Measurements from ENCODE around the gene KRTAP5-1. TPM values are rescaled to one million over a fixed set of nuclear protein-coding genes. Genes with fewer than 3 reads are reported as not detected.

The KRTAP5-1 gene
- total RNA-seq, 4 donors from 2014 or later = not detected

DNA sequence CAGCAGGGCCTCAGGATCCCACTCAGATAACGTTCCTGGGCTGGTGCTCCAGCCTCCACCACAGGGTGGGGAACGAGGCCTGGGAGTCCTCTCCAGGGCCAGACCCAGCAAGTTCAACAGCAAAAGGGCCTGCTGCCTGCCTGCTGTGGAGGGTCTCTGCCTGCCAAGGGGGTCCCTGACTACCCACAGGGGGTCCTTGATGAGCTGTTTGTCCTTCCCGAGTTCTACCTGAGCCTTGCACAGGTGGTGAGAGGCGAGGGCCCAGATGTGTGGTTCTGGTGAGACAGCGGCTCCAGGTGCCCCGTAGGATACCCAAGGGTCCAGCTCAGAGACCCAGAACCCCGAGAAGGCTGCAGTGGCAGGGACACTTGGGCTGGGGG lies 17.4 kb downstream of the KRTAP5-1 start:
- H3K36me3 ChIP-seq = no peaks in the 10 kb centered on the region
- in situ Hi-C loops (cut with MboI; ENCODE audit: low sequenced_read_pairs in 4 of 4) = no loop called here
- ATAC-seq = no peak
- no peak overlapping the region for H3K4me3 ChIP-seq
- intact Hi-C loops (cut with DNase I; ENCODE audit: low total_unique reads) = loop anchor here (5.0 kb wide), 1 partner anchor 180 kb away; no protein-coding TSS in a partner anchor
- H3K4me1 ChIP-seq = peaks cover 0 to 75% of the 10 kb centered on the region in 2 donors
- DNase-seq = no peak
- H3K27ac ChIP-seq = peak overlapping the region; percentile 57 to 91 (median 76)
- no peaks in the 10 kb centered on the region for H3K27me3 ChIP-seq
- no peaks in the 10 kb centered on the region for H3K9me3 ChIP-seq
- TF ChIP-seq, protein P1, sequence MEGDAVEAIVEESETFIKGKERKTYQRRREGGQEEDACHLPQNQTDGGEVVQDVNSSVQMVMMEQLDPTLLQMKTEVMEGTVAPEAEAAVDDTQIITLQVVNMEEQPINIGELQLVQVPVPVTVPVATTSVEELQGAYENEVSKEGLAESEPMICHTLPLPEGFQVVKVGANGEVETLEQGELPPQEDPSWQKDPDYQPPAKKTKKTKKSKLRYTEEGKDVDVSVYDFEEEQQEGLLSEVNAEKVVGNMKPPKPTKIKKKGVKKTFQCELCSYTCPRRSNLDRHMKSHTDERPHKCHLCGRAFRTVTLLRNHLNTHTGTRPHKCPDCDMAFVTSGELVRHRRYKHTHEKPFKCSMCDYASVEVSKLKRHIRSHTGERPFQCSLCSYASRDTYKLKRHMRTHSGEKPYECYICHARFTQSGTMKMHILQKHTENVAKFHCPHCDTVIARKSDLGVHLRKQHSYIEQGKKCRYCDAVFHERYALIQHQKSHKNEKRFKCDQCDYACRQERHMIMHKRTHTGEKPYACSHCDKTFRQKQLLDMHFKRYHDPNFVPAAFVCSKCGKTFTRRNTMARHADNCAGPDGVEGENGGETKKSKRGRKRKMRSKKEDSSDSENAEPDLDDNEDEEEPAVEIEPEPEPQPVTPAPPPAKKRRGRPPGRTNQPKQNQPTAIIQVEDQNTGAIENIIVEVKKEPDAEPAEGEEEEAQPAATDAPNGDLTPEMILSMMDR (IDR thresholded peaks at IDR 0.05 in 4 of 5, conservative IDR thresholded peaks at IDR 0.05 in 1 of 5) = peak in 1 of 5 experiments; percentile 26
- TF ChIP-seq POLR2A (IDR thresholded peaks at IDR 0.05) = peak; percentile 18 to 40

DNA sequence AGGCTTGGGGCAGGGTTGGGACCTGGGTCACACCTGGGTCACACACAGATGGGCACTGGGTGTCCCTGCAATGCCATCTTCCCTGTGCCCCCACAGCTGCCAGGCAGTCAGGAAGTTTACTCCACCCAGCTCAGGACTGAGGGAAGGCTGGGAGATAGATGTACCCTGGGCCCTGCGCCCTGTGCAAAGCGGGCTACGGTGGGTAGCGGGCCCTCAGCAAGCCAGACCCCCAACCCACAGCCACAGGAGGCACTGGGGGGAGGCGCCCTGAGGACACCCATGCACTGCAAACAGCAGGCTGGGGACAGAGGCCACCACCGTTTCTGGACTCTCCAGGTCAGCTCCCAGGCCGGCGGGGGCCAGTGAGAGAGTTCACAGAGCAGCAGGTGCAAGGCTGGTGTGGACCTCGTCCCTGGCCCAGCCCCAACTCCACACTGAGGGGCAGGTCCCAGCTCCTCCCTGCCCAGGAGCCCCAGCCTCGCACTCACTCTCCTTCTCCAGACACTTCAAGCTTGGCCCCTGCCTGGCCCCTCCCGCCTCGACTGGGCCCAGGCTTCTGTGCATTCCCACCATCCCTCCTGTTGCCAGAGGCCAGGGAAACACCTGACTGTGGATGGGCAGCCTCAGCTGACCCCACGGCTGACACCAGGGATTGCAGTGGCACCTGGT lies 17.9 kb downstream of the KRTAP5-1 start:
- no peaks in the 10 kb centered on the region for H3K9me3 ChIP-seq
- in situ Hi-C loops (cut with MboI; ENCODE audit: low sequenced_read_pairs in 4 of 4) = no loop called here
- TF ChIP-seq, protein P1 (IDR thresholded peaks at IDR 0.05 in 4 of 5, conservative IDR thresholded peaks at IDR 0.05 in 1 of 5) = no peak
- no peak for TF ChIP-seq POLR2A (IDR thresholded peaks at IDR 0.05)
- peak in 1 of 2 donors; percentile 14 for ATAC-seq
- peaks cover 0 to 74% of the 10 kb centered on the region in 2 donors for H3K4me1 ChIP-seq
- H3K36me3 ChIP-seq = no peaks in the 10 kb centered on the region
- H3K4me3 ChIP-seq = no peak overlapping the region
- H3K27ac ChIP-seq = peak overlapping the region; percentile 57 to 91 (median 76)
- intact Hi-C loops (cut with DNase I; ENCODE audit: low total_unique reads) = loop anchor here (5.0 kb wide), 1 partner anchor 180 kb away; no protein-coding TSS in a partner anchor
- H3K27me3 ChIP-seq = no peaks in the 10 kb centered on the region
- peak in 1 of 2 donors; percentile 63 for DNase-seq

DNA sequence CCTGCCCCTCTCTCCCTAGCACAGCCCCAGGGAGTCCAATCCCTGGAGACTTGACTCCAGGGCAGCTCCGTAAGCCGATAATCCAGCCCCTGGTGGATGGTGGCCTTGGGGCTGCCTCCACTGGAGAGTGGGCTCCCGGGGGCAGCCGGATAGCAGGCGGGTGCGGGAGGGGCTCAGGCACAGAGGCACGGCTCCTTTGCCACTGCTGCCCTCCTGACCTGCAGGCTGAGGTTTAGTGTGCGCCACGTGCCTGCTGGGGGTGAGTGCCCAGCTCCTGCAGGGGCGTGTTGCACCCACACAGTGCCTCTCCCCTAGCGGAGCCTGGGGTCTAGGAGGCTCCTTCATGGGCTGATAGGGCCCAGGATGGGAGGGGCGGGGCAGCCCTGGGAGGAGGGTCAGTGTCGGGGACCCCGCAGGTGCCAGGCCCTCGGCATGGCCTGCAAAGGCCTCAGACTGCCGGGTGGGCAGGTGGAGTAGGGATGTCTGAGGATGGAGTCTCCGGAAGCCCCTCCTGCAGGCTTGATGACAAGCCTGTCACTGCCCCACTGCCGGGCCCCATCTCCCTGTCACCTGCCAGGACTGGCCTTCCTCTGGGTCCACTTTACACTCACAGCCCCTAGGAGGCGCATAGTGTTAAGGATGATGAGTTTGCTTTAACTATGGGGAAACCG lies 18.6 kb downstream of the KRTAP5-1 start:
- peaks cover 0 to 74% of the 10 kb centered on the region in 2 donors for H3K4me1 ChIP-seq
- ATAC-seq (no peak), DNase-seq (no peak)
- no peak overlapping the region for H3K4me3 ChIP-seq
- in situ Hi-C loops (cut with MboI; ENCODE audit: low sequenced_read_pairs in 4 of 4) = no loop called here
- H3K27ac ChIP-seq = peak overlapping the region in 3 of 4 donors; percentile 67 to 91 (median 86)
- TF ChIP-seq POLR2A (IDR thresholded peaks at IDR 0.05) = no peak
- TF ChIP-seq, protein P1 (IDR thresholded peaks at IDR 0.05 in 4 of 5, conservative IDR thresholded peaks at IDR 0.05 in 1 of 5) = no peak
- H3K9me3 ChIP-seq = no peaks in the 10 kb centered on the region
- H3K27me3 ChIP-seq = no peaks in the 10 kb centered on the region
- no peaks in the 10 kb centered on the region for H3K36me3 ChIP-seq
- intact Hi-C loops (cut with DNase I; ENCODE audit: low total_unique reads) = loop anchor here (5.0 kb wide), 1 partner anchor 181 kb away; no protein-coding TSS in a partner anchor

DNA sequence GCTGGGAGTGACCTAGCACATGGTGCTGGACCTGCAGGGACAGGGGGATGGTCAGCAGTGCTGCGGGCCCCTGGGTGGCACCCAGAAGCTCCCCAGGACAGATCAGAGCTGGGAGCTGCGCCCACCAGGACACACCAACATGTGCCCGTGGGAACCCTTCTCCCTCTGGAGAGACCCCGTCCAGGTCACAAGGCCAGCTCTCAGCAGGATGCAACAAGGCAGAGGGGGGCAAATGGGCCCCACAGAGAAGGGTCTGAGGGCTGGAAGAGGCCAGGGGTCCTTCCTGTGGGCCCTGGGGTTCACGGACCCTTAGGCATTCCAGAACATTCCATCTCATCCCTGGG lies 19.2 kb downstream of the KRTAP5-1 start:
- TF ChIP-seq, protein P1 (IDR thresholded peaks at IDR 0.05 in 4 of 5, conservative IDR thresholded peaks at IDR 0.05 in 1 of 5) = no peak
- Histone ChIP-seq H3K27me3 (no peaks in the 10 kb centered on the region), H3K4me3 (no peak overlapping the region), H3K9me3 (no peaks in the 10 kb centered on the region), H3K27ac (peak overlapping the region in 2 of 4 donors; percentile 25 to 91), H3K36me3 (no peaks in the 10 kb centered on the region), H3K4me1 (peaks cover 0 to 73% of the 10 kb centered on the region in 2 donors)
- in situ Hi-C loops (cut with MboI; ENCODE audit: low sequenced_read_pairs in 4 of 4) = no loop called here
- no peak for ATAC-seq
- intact Hi-C loops (cut with DNase I; ENCODE audit: low total_unique reads) = loop anchor here (5.0 kb wide), 1 partner anchor 181 kb away; no protein-coding TSS in a partner anchor
- no peak for DNase-seq
